Measurements from ENCODE around the gene EXOC6B.

GRCh38 chr2:72722492-72723070 lies 103.3 kb downstream of the EXOC6B start:
- TF ChIP-seq POLR2A (IDR thresholded peaks at IDR 0.05), result no peak
- no peak for TF ChIP-seq CTCF (IDR thresholded peaks at IDR 0.05)
